ENCODE results near the gene SLC22A6.
A peak's percentile ranks its signal among the peaks of the same experiment; 100 is the strongest.
"Not testable (repeated sequence)": the region's sequence is repeated elsewhere in the genome, so short reads cannot be mapped to it uniquely, and the experiment has no call there.

Gene SLC22A6

GRCh38 chr11:62985041-62985750 lies 429 bp upstream of the SLC22A6 start:
- no peak for DNase-seq

GRCh38 chr11:62983536-62984199 lies 1.1 kb downstream of the SLC22A6 start:
- no peak for DNase-seq

GRCh38 chr11:62981743-62982142 lies 3.0 kb downstream of the SLC22A6 start:
- no peak for DNase-seq

DNA sequence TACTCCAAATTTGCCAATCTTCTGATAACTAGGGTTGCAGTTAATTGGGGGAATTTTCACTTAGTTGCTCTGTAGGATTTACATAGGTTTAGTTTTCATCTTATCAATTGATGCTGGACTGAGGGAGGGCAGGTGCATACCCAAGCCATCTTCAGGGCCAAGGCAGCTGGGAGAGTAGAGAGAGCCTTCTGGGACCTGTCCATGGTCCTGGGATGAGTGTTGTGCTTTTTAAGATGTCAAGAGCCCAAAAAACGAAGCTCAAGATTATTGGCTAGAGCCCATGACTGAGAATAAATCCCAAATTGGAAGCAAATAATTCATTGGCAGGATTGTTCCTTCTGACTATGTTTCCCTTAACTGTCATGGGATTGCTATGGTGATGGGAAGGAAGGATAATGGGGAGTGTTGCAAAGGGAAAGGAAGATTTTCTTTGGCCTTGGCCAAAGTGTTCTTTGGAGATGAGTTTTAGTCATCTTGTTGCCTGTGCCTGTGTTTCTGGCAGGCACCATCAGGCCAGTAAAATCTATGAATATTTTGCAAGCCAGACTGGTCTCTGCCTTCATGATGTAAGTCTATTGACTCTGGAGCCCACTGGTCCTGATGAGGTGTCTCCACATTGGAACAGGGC lies 4.5 kb downstream of the SLC22A6 start:
- DNase-seq = no peak

- DNase-seq = no peak
Observed at GRCh38 chr11:62976109-62976508, 8.7 kb downstream of the SLC22A6 start.

- peak; percentile 20 to 63 for DNase-seq
Observed at GRCh38 chr11:62974848-62975522, 9.8 kb downstream of the SLC22A6 start.

DNA sequence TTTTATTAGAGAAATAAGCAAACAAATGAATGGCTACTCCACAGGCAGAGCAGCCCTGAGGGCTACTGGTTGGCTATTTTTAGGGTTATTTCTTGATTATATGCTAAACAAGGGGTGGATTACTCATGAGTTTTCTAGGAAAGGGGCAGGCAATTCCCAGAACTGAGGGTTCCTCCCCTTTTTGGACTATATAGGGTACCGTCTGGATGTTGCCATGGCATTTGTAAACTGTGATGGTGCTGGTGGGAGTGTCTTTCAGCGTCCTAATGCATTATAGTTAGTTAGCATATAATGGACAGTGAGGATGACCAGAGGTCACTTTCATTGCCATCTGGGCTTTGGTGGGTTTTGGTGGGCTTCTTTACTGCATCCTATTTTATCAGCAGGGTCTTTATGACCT lies 19.2 kb downstream of the SLC22A6 start:
- no peak for DNase-seq

DNA sequence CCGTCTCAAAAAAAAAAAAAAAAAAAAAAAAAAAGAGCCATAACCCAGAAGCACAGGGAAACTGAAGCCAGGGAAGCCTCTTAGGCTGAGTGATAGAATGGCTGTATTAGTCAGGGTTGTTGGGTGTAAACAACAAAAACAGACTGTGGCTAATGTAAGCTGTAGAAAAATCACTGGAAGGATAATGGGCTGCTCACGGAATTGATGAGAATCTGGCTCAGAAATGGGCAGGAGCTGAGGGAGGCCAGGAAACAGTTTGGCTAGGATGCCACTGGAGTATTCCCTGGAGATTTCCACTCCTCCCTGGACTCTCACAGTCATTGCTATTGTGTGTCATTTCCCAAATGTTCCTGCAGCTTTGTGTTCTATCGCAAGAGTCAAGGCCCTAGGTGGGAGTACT lies 22.4 kb downstream of the SLC22A6 start:
- no peak for DNase-seq

GRCh38 chr11:62961017-62961570 lies 23.7 kb downstream of the SLC22A6 start:
- DNase-seq = no peak

- DNase-seq = no peak
Observed at GRCh38 chr11:62959422-62959980, 25.3 kb downstream of the SLC22A6 start.

- no peak for DNase-seq
Observed at GRCh38 chr11:62958547-62959421, 26.0 kb downstream of the SLC22A6 start.

GRCh38 chr11:62957147-62957546 lies 27.6 kb downstream of the SLC22A6 start:
- DNase-seq = no peak

GRCh38 chr11:62954478-62954877 lies 30.3 kb downstream of the SLC22A6 start:
- DNase-seq = no peak

- DNase-seq = no peak
Observed at GRCh38 chr11:62953811-62954210, 31.0 kb downstream of the SLC22A6 start.

DNA sequence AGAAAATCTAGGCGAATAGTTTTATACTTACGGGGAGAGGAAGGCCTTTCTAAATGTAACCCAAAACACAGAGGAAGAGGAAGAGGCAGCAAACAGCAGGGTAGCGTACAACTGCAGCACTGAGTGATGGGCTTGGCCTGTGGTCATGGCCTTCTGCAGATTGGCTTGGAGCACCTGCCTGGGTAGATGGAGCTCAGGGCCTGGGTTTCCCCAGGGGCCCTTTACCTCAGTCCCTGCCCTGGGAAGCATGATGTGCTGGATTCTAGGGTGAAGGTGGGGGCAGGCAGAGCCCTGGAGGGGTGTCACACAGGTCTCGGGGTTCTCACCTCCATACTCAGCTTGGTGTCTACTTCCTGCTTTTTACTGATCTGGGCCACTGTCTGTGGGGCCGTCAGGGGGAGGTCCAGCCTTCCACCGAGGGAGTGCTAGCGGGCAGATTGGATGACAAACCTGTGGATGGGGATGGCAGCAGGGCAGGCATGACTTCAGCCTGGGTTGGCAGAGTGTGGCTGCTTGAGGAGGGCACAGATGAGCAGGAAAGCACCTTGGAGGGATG lies 35.9 kb downstream of the SLC22A6 start:
- no peak for DNase-seq

DNA sequence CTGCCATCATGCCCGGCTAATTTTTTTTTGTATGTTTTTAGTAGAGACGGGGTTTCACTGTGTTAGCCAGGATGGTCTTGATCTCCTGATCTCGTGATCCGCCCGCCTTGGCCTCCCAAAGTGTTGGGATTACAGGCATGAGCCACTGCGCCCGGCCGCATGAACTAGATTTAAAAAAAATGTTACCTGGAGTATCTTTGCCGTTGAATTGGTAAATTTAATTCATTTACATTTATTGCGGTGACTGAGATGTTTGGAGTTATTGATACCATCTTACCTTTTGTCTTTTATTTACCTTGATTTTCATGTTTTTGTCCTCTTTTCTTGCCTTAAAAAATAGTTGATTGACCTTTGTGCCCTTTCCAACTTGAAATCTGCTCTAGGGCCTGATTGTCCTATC lies 39.2 kb downstream of the SLC22A6 start:
- not testable (repeated sequence) for DNase-seq

- not testable (repeated sequence) for DNase-seq
Observed at GRCh38 chr11:62937528-62937927, 47.2 kb downstream of the SLC22A6 start.

DNA sequence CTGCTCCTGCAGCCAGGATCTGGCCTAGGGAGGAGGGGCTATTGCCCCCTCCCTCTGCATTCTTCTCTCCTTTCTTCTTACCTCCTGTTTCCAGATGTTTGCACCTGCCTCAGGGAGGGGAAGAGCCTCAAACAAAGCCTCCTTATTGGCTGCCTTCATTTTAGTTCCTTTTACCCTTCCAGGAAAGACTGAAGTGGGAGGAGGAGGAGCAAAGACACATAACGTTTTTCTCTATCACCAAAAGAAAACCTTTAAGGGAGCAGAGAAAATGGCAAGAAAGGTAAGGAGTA lies 50.3 kb downstream of the SLC22A6 start:
- no peak for DNase-seq

GRCh38 chr11:62933750-62934495 lies 50.8 kb downstream of the SLC22A6 start:
- DNase-seq = no peak

DNA sequence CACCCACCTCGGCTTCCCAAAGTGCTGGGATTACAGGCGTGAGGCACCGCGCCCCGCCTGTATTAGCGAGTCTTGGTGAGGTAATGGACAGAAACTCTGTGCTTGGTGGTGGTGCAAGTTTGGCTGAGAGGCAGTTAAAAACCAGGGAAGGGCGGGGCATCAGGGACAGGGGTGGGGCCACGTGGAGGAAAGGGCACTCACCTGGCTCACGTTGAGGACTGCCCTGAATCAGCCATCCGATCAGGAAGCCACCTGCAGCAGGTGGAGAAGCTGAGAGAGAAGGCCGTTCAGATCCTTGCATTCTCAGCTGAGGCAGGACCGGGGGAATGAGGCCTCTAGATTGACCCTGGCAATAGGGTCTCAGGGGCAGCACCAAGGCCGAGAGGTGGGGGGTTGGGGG lies 51.5 kb downstream of the SLC22A6 start:
- no peak for DNase-seq
